Vagina (tissue), 2 donors: ENCODE results near the gene CENPF. TPM values are rescaled to one million over a fixed set of nuclear protein-coding genes. Genes with fewer than 3 reads are reported as not detected.
A peak's percentile ranks its signal among the peaks of the same experiment; 100 is the strongest.

Experiments
- DNase-seq, 2 donors: peaks; one replicate each; pipeline ENCODE4 v3.0.0-alpha.2; 2017; ENCODE audit errors: extremely low spot score in 2 of 2
- H3K27ac ChIP-seq: fragments of 200-600 bp; sonication (generic); one replicate; pipeline ENCODE4 v1.5.1; 2019
- H3K27me3 ChIP-seq: fragments of 200-600 bp; sonication (generic); one replicate; pipeline ENCODE4 v1.5.1; 2019
- H3K36me3 ChIP-seq, 2 donors: fragments of 200-600 bp; sonication (generic); one replicate each; pipeline ENCODE4 v1.5.1; 2017 to 2019
- H3K4me1 ChIP-seq: fragments of 200-600 bp; sonication (generic); one replicate; pipeline ENCODE4 v1.5.1; 2019
- H3K4me3 ChIP-seq, 2 donors: fragments of 200-600 bp; sonication (generic); 1 replicate in 1 of 2; 2 replicates in 1 of 2; pipeline ENCODE4 v1.5.1; 2016 to 2019
- H3K9me3 ChIP-seq: fragments of 200-600 bp; sonication (generic); one replicate; pipeline ENCODE4 v1.5.1; 2019
- CTCF ChIP-seq, 3 experiments: fragments of 450-650 bp in 2 of 3; fragments of 200-600 bp in 1 of 3; sonication (generic) in 1 of 3; IDR thresholded peaks; one replicate each; pipeline ENCODE4 v1.5.1; 2017 to 2019; ENCODE audit warnings: antibody characterized with exemption in 3 of 3, mild to moderate bottlenecking in 2 of 3, moderate library complexity in 2 of 3
- POLR2A ChIP-seq, 2 donors: fragments of 450-650 bp; IDR thresholded peaks; one replicate each; pipeline ENCODE4 v1.6.1; 2017; ENCODE audit warnings: antibody characterized with exemption in 2 of 2, mild to moderate bottlenecking in 2 of 2, moderate library complexity in 2 of 2
- POLR2AphosphoS5 ChIP-seq, 2 donors: sonication (generic); formaldehyde crosslinking; IDR thresholded peaks; one replicate each; pipeline ENCODE4 v1.9.0; 2017; ENCODE audit warnings: antibody characterized with exemption in 2 of 2, mild to moderate bottlenecking in 2 of 2, low read depth in 1 of 2; ENCODE audit not compliant: insufficient read depth in 1 of 2
- intact Hi-C: fragments of 100-400 bp; cut with DNase I; formaldehyde crosslinking; loops from one replicate; pipeline ENCODE4 v1.15.1; 2023
- total RNA-seq: library from RNA; depleted of rRNA; stranded (reverse); fragments of >200 nt; gene quantifications from one replicate; pipeline ENCODE4 v1.2.3, GENCODE V29; 2016

Gene CENPF
- total RNA-seq, 1 donor from 2014 or later, result 6.4 TPM

GRCh38 chr1:214685906-214686305 is 82.9 kb downstream of the CENPF start:
- TF ChIP-seq CTCF (IDR thresholded peaks at IDR 0.05), result no peak
- no peak for TF ChIP-seq POLR2AphosphoS5 (IDR thresholded peaks at IDR 0.05; ENCODE audit: insufficient read depth in 1 of 2, low read depth in 1 of 2)
- TF ChIP-seq POLR2A (IDR thresholded peaks at IDR 0.05), result no peak
- Histone ChIP-seq H3K36me3 (no peaks in the 10 kb centered on the region), H3K4me3 (no peak overlapping the region), H3K27me3 (no peaks in the 10 kb centered on the region), H3K4me1 (no peaks in the 10 kb centered on the region), H3K9me3 (no peaks in the 10 kb centered on the region), H3K27ac (no peak overlapping the region)
- intact Hi-C loops, result no loop called here
- DNase-seq, result no peak

GRCh38 chr1:214686497-214686896 is 83.5 kb downstream of the CENPF start:
- Histone ChIP-seq H3K36me3 (no peaks in the 10 kb centered on the region), H3K4me3 (no peak overlapping the region), H3K27me3 (no peaks in the 10 kb centered on the region), H3K27ac (no peak overlapping the region), H3K9me3 (no peaks in the 10 kb centered on the region), H3K4me1 (no peaks in the 10 kb centered on the region)
- TF ChIP-seq CTCF (IDR thresholded peaks at IDR 0.05), result no peak
- no peak for TF ChIP-seq POLR2A (IDR thresholded peaks at IDR 0.05)
- no peak for TF ChIP-seq POLR2AphosphoS5 (IDR thresholded peaks at IDR 0.05; ENCODE audit: insufficient read depth in 1 of 2, low read depth in 1 of 2)
- DNase-seq, result no peak
- intact Hi-C loops, result no loop called here

- DNase-seq, result peak in 1 of 2 donors; percentile 27
- Histone ChIP-seq H3K27me3 (no peaks in the 10 kb centered on the region), H3K9me3 (no peaks in the 10 kb centered on the region), H3K4me1 (no peaks in the 10 kb centered on the region), H3K36me3 (no peaks in the 10 kb centered on the region), H3K27ac (no peak overlapping the region), H3K4me3 (no peak overlapping the region)
- no peak for TF ChIP-seq POLR2AphosphoS5 (IDR thresholded peaks at IDR 0.05; ENCODE audit: insufficient read depth in 1 of 2, low read depth in 1 of 2)
- TF ChIP-seq POLR2A (IDR thresholded peaks at IDR 0.05), result no peak
- TF ChIP-seq CTCF (IDR thresholded peaks at IDR 0.05), result no peak
- intact Hi-C loops, result no loop called here
Observed at GRCh38 chr1:214688891-214689290, 85.9 kb downstream of the CENPF start.

GRCh38 chr1:214694769-214695168 is 91.8 kb downstream of the CENPF start:
- H3K27ac ChIP-seq, result no peak overlapping the region
- intact Hi-C loops, result no loop called here
- H3K36me3 ChIP-seq, result no peaks in the 10 kb centered on the region
- no peak overlapping the region for H3K4me3 ChIP-seq
- no peaks in the 10 kb centered on the region for H3K4me1 ChIP-seq
- TF ChIP-seq CTCF (IDR thresholded peaks at IDR 0.05) (no peak), POLR2A (IDR thresholded peaks at IDR 0.05) (no peak), POLR2AphosphoS5 (IDR thresholded peaks at IDR 0.05; ENCODE audit: insufficient read depth in 1 of 2, low read depth in 1 of 2) (no peak)
- no peak for DNase-seq
- no peaks in the 10 kb centered on the region for H3K27me3 ChIP-seq
- no peaks in the 10 kb centered on the region for H3K9me3 ChIP-seq

GRCh38 chr1:214698559-214698958 is 95.6 kb downstream of the CENPF start:
- intact Hi-C loops, result no loop called here
- Histone ChIP-seq H3K27me3 (no peaks in the 10 kb centered on the region), H3K36me3 (no peaks in the 10 kb centered on the region), H3K4me3 (no peak overlapping the region), H3K27ac (no peak overlapping the region), H3K4me1 (no peaks in the 10 kb centered on the region), H3K9me3 (no peaks in the 10 kb centered on the region)
- DNase-seq, result no peak
- TF ChIP-seq CTCF (IDR thresholded peaks at IDR 0.05) (no peak), POLR2A (IDR thresholded peaks at IDR 0.05) (no peak), POLR2AphosphoS5 (IDR thresholded peaks at IDR 0.05; ENCODE audit: insufficient read depth in 1 of 2, low read depth in 1 of 2) (no peak)
